Astrocyte of the spinal cord (primary cell): Measurements from ENCODE around the gene ERC2.
"Not testable (repeated sequence)": the region's sequence is repeated elsewhere in the genome, so short reads cannot be mapped to it uniquely, and the experiment has no call there.

Source experiments
- DNase-seq: peaks from one replicate; pipeline ENCODE4 v3.0.0; 2011; ENCODE audit warnings: low read depth, low spot score
- H3K4me3 ChIP-seq: 2 replicates; pipeline ENCODE4 v1.5.1; 2011; ENCODE audit warnings: low read depth, mild to moderate bottlenecking, low read length, moderate library complexity
- in situ Hi-C: cut with HindIII; loops from 2 replicates; pipeline ENCODE4 v1.10.0; 2017; ENCODE audit warnings: low sequenced_read_pairs
- TF ChIP-seq, protein P1 (sequence below): IDR thresholded peaks from 2 replicates; pipeline ENCODE4 v1.5.1; 2012; ENCODE audit warnings: low read depth, mild to moderate bottlenecking, low read length, inconsistent platforms

Gene ERC2

DNA sequence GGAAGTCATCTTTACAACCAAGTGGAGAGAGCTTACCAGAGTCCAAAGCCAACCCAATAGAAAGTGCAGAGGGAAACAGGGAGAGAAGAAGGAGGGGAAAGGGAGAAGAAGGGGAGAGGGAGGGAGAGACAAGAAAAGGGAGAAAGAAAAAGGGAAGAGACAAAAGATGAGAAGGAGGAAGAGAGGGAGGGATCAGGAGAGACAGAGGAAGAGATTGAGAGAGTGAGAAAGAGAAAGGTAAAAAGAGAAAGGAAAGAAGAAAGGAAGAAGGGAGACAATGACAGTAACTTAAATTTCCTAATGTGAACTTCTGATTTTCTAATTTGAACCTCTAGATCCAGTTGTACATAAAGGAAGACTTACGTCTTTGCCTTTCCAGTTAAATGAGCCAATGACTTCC is 960.5 kb downstream of the ERC2 start:
- in situ Hi-C loops, result no loop called here
- TF ChIP-seq, protein P1, sequence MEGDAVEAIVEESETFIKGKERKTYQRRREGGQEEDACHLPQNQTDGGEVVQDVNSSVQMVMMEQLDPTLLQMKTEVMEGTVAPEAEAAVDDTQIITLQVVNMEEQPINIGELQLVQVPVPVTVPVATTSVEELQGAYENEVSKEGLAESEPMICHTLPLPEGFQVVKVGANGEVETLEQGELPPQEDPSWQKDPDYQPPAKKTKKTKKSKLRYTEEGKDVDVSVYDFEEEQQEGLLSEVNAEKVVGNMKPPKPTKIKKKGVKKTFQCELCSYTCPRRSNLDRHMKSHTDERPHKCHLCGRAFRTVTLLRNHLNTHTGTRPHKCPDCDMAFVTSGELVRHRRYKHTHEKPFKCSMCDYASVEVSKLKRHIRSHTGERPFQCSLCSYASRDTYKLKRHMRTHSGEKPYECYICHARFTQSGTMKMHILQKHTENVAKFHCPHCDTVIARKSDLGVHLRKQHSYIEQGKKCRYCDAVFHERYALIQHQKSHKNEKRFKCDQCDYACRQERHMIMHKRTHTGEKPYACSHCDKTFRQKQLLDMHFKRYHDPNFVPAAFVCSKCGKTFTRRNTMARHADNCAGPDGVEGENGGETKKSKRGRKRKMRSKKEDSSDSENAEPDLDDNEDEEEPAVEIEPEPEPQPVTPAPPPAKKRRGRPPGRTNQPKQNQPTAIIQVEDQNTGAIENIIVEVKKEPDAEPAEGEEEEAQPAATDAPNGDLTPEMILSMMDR, result no peak
- no peak for DNase-seq
- H3K4me3 ChIP-seq, result no peak overlapping the region

DNA sequence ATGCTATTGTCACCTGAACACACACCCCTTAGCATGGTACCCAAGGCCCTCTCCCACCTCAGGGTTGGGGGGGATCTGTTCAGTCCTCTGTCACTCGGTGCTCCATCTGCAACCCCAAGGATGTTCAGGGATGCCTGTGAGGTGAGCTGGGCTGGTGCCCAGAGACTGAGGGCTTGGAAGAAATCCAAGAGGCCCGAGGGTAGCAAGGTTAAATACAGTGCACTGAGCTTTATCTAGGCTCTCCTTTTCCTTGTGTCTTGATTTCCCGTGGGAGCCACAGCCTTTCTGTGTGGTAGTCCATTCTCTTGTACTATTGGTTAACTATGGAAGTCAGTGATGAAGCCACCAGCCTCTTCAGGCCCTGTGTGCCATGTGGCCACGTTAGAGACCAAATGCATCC is 962.5 kb downstream of the ERC2 start:
- DNase-seq, result no peak
- TF ChIP-seq, protein P1, result no peak
- in situ Hi-C loops, result no loop called here
- no peak overlapping the region for H3K4me3 ChIP-seq

DNA sequence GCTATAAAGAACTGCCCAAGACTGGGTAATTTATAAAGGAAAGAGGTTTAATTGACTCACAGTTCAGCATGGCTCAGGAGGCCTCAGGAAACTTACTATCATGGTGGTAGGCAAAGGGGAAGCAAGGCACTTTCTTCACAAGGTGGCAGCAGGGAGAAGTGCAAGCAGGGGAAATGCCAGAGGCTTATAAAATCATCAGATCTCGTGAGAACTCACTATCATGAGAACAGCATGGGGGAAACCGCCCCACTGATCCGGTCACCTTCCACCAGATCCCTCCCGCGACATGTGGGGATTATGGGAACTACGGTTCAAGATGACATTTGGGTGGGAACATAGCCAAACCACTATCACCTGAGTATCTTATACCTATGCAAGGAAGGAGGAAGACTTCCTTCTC is 963.2 kb downstream of the ERC2 start:
- peak; percentile 33 for DNase-seq
- TF ChIP-seq, protein P1, result peak; percentile 42
- in situ Hi-C loops, H3K4me3 ChIP-seq: not testable (repeated sequence)

DNA sequence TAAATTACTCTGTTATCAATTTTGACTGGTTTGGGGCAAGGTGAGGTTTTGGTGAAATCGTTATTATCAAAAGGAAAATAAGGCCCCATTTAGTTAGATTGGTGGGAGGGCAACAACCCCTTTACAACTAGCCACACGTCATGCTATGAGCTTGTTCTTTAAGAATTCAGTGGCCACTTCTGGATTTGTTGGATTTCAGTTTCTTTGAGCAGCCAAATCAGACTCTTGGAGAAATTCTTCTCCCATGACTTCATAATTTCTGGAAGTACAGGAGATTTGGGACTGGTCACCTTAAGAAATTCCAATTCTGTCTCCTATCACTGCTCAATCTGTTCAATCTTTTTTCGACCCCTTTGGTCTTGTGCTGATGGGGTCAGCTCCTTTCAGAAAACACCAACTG is 966.4 kb downstream of the ERC2 start:
- in situ Hi-C loops, result no loop called here
- TF ChIP-seq, protein P1, result no peak
- no peak overlapping the region for H3K4me3 ChIP-seq
- peak; percentile 56 for DNase-seq

DNA sequence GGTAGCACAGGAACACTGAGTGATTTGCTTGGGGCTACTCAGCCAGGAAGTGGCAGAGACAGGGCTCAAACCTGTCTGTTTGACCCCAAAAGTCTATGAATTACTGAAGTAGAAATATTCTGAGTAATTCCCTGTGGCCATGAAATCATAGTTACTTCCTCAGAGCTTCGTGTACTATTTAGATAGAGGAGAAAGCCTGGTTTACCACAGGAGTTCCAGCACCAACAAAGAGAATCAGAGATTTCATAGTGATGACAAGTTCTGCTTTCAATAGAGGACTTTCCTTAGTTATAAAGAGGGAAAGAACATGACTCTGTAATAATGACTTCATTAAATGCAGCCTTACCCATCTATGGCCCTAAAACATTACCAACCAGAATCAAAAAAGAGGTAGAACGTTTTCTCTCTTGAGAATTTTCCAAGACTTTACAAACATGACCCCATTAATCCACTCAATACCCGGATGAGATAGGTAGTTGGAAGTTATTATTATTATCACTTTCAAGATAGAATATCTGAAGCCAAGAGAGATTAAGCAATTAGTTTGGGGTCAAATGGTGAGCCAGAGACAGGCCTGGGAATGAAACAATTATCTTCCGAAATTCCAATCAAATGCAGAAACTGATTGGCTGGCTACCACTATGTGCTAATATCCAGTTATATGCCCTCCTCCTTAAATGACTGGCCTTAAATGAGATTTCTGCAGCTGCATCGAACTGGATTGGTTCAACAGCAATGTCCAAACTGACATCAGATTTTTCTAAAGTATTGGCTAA is 967.5 kb downstream of the ERC2 start:
- DNase-seq, result peak; percentile 74
- TF ChIP-seq, protein P1, result no peak
- in situ Hi-C loops, result no loop called here
- H3K4me3 ChIP-seq, result no peak overlapping the region

DNA sequence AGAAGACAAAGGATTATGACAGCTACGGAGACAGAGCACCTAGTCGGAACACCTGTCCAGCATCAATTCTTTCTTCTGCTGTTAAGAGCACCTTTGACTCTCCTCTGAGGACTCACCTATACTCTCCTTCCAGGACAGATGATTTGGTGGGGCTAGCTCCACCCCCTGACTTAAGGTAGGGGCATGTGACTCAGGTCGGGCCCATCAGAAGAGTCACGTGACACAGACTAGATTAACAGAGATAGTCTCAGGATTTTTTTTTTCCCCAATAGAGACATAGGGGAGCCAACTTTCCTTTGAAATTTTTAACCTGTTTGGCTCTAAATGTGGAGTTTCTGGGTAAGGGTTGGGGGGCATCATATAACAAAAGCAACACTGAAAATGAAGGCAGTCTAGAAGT is 969.7 kb downstream of the ERC2 start:
- TF ChIP-seq, protein P1, result no peak
- DNase-seq, result no peak
- in situ Hi-C loops, result loop anchor here (25.0 kb wide), 1 partner anchor 611 kb away; no protein-coding TSS in a partner anchor

More for the DNA sequence above, 969.7 kb downstream of the ERC2 start:
- no peak overlapping the region for H3K4me3 ChIP-seq
